Measurements from ENCODE around the gene PLA2G2C.

DNA sequence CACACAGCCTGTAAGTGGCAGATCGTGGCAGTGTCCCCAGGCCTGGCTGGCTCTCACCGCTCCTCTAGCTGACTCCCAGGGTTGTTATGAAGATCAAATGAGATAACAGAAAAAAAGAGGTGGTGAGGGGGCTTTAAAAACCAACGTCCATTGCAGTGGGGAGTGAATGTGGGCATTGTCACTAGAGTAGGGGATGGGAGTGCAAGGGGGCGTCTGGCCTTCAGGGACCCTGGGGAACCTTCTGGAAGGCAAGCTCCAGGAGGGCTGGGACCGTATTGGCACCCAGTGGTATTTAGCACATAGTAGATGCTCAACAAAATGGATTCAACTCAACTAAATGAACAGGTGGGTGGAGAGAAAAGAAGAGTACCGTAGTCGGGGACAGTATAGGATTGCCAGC lies 70.4 kb downstream of the PLA2G2C start:
- TF ChIP-seq, protein P1, sequence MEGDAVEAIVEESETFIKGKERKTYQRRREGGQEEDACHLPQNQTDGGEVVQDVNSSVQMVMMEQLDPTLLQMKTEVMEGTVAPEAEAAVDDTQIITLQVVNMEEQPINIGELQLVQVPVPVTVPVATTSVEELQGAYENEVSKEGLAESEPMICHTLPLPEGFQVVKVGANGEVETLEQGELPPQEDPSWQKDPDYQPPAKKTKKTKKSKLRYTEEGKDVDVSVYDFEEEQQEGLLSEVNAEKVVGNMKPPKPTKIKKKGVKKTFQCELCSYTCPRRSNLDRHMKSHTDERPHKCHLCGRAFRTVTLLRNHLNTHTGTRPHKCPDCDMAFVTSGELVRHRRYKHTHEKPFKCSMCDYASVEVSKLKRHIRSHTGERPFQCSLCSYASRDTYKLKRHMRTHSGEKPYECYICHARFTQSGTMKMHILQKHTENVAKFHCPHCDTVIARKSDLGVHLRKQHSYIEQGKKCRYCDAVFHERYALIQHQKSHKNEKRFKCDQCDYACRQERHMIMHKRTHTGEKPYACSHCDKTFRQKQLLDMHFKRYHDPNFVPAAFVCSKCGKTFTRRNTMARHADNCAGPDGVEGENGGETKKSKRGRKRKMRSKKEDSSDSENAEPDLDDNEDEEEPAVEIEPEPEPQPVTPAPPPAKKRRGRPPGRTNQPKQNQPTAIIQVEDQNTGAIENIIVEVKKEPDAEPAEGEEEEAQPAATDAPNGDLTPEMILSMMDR (IDR thresholded peaks at IDR 0.05), result no peak
- TF ChIP-seq EZH2 (IDR thresholded peaks at IDR 0.05; ENCODE audit: borderline replicate concordance, insufficient read depth, low read depth, low read length, poor library complexity, severe bottlenecking), result no peak

All from B cell (primary cell).